Activated naive CD8-positive, alpha-beta T cell treated with anti-CD3 and anti-CD28 coated beads for 36 hours (primary cell): ENCODE results near the gene MVD. TPM values are rescaled to one million over a fixed set of nuclear protein-coding genes. Genes with fewer than 3 reads are reported as not detected.

Source experiments
- DNase-seq: peaks from one replicate; pipeline ENCODE4 v3.0.0; 2021
- H3K27ac Mint-ChIP-seq: one replicate; pipeline ENCODE4 v1.8.0; 2022; ENCODE audit warnings: mild to moderate bottlenecking, moderate library complexity, mixed read lengths
- H3K27me3 Mint-ChIP-seq: one replicate; pipeline ENCODE4 v1.8.0; 2022; ENCODE audit warnings: mild to moderate bottlenecking, mixed read lengths
- H3K36me3 Mint-ChIP-seq: one replicate; pipeline ENCODE4 v1.8.0; 2021; ENCODE audit warnings: mild to moderate bottlenecking, mixed read lengths
- H3K4me1 Mint-ChIP-seq: one replicate; pipeline ENCODE4 v1.8.0; 2021; ENCODE audit warnings: mixed read lengths
- H3K4me3 Mint-ChIP-seq: one replicate; pipeline ENCODE4 v1.8.0; 2022; ENCODE audit warnings: mild to moderate bottlenecking, moderate library complexity, mixed read lengths
- H3K9me3 Mint-ChIP-seq: one replicate; pipeline ENCODE4 v1.8.0; 2022; ENCODE audit warnings: mixed read lengths
- total RNA-seq, 2 experiments: library from RNA; stranded (reverse); gene quantifications; one replicate each; pipeline ENCODE4 v1.2.3, GENCODE V29; 2021

MVD gene
- total RNA-seq, 2 experiments from 2014 or later = 53.3 to 56.6 TPM

DNA sequence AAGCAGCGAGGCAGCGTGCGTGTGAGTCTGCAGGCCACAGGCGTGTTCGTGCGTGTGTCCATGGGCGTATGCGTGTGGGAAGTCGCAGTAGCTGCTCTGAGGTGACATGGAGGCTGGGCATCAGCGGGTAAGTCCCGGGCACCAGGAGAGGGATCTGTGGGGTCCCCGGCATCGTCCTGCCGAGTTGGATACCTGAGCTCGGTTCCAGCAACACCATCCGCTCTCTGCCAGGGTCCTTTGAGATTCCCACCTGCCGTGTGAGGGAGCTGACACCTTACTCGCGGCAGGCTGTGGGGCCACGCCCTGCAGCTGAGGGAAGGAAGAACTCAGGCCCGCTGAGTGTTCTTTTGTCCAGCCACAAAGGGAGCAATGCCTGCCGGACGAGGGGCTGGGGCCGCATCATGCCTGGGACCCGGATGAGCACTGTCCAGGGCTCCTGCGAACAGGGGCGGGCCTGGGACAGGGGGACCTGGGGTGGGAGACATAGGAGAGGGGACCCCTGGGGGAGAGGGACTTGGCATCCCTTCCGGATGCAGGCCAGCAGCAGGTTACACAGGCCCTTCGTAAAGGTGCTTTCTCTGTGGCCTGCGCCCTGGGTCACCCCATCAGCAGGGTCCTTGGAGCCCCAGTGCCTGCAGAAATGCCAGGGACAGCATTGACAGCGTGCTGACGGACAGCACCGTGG lies 28.4 kb upstream of the MVD start:
- peaks cover 27% of the 10 kb centered on the region for H3K4me1 Mint-ChIP-seq
- no peak for DNase-seq
- H3K9me3 Mint-ChIP-seq = no peaks in the 10 kb centered on the region
- H3K36me3 Mint-ChIP-seq = no peaks in the 10 kb centered on the region
- no peak overlapping the region for H3K4me3 Mint-ChIP-seq
- no peak overlapping the region for H3K27ac Mint-ChIP-seq
- no peaks in the 10 kb centered on the region for H3K27me3 Mint-ChIP-seq

DNA sequence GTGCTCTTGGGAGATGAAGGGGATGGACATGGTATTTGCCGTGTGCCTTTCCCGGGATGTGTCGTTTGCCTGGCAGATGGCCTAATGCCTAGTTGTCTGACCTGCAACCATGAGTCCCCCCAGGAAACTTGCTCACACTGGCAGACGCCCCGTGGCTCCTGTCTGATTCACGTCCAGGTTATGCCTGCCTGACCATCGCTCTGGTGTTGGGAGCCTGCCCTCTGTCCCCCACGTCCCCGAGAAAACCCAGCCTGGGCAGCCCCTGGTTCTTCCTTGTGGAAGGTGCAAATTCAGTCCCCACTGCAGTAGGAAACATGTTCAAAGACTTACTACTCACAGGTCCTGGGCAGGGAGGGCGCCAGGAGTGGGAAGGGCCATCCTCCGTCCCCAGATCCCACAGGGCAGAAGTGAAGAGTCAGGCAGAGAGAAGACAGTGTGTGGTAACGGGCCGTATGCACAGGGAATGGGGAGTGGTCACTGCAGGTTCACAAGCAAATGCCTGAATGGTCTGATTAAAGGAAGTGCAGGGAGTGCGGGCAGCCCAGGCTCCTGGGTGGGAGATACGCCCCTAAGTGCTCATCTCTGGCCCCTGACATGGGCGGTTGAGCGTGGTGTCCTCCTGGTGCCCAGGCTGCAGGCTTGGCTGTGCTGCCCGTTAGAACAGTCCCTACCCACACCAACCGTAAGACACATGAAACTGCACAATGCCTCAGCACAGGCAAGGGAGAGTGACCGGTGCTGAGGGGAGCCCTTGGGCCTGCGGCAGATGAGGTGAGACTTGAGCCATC lies 27.6 kb upstream of the MVD start:
- Mint-ChIP-seq H3K36me3 (no peaks in the 10 kb centered on the region), H3K27ac (no peak overlapping the region), H3K4me1 (peaks cover 27% of the 10 kb centered on the region), H3K27me3 (no peaks in the 10 kb centered on the region), H3K4me3 (no peak overlapping the region), H3K9me3 (no peaks in the 10 kb centered on the region)
- no peak for DNase-seq

DNA sequence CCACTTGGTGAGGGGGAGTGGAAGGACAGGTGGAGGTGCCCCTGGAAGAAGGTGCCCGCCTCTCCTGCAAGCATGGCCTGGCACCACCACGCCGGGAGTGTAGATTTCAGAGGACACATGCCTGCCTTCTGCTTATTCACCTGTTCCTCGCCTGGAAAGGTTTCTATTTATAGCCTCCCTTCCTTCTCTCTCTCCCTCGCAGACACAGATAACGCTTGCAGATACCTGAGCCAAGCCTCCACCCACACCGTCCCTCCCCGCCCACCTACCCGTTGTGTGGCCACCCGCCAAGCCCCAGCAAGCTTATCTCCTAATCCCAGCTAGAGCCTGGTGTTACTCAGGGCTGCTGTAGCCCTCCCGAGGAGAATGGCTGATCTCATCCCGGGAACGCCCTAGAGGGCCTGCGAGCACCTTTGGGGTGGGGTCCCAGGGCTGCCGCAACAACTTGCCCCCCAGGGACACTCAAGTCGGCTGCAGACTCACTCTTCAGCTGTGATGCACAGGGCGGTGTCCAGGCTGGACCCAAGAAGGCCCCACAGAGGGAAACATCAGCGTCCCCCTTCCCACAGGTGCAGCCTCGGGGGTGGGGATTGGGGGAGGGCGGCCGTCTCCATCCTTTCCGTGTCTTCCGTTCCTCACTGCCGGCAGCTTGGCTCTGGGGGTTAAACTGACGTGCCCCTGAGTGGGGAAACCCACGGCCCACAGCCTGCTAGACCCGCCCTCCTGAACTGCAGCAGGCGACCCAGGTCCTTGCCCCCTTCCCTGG lies 25.3 kb upstream of the MVD start:
- Mint-ChIP-seq H3K4me3 (no peak overlapping the region), H3K36me3 (no peaks in the 10 kb centered on the region), H3K27me3 (no peaks in the 10 kb centered on the region), H3K27ac (no peak overlapping the region), H3K4me1 (peaks cover 39% of the 10 kb centered on the region), H3K9me3 (no peaks in the 10 kb centered on the region)
- DNase-seq = no peak

DNA sequence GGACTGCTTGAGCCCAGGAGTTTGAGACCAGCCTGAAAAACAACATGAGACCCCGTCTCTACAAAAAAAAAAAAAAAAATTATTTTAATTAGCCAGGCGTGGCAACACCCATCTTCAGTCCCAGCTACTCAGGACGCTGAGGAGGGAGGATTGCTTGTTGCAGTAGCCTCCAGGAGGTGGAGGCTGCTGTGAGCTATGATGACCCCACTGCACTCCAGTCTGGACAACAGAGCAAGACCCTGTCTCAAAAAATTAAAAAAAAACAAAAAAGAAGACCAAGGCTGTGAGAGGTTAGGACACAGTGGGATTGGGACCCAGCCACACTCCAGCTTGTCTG lies 24.8 kb upstream of the MVD start:
- Mint-ChIP-seq H3K27me3 (no peaks in the 10 kb centered on the region), H3K36me3 (no peaks in the 10 kb centered on the region), H3K4me1 (peaks cover 36% of the 10 kb centered on the region), H3K4me3 (no peak overlapping the region), H3K27ac (no peak overlapping the region), H3K9me3 (no peaks in the 10 kb centered on the region)
- no peak for DNase-seq

DNA sequence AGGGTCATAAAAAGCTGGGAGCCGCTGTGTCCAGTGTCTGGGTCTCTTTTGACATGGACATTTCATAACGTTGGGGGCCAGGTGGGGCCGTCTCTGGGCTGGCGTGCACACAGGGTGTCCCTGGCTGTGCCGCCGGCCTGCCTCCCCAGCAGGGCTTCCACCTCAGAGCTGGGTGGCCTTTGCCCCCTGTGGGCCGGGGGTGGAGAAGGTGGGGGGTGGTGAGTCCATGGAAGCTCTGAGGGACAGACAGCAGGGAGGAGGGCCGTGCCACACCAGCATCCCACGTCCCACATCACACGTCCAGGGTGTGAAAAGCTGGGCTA lies 24.3 kb upstream of the MVD start:
- Mint-ChIP-seq H3K4me1 (peaks cover 35% of the 10 kb centered on the region), H3K27ac (no peak overlapping the region), H3K36me3 (no peaks in the 10 kb centered on the region), H3K4me3 (no peak overlapping the region), H3K9me3 (no peaks in the 10 kb centered on the region), H3K27me3 (no peaks in the 10 kb centered on the region)
- no peak for DNase-seq

DNA sequence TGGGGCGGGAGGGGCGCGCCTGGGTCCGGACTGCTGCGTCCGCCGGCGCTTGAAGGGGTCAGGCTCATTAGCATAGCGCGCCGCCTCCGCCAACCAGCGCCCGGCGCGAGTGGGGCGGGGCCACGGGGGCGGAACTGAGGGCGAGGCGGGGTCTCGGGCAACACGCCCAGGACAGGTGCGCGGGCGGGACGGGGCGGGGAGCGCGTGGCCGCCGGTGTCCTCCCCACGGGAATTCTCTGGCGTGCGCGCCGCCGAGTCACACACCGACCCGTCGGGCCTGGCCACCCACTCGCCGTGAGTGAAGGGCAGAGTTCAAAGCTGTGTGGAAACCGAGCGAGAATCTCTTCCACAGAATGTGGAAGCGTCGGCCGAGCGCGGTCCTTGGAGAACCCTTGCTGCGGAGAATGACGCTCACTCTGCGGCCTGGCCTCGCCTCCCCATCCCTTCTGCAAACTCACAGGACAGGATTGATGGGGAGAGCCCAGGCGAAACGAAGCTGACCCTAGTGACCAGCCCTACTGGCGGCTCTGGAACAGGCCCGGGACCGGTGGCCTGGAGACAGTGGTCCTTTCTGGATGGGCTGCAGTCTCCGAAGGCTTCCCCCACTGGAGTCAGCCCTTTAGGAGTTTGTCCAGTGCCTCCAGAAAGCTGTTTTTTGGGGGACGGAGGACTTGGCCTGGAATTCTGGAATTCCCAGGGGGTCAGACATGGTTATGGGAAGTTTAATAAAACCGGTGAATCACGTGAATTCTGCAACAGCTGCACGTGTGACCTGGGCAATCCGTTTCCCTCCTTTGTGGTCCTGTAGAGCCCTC lies 23.8 kb upstream of the MVD start, which contains the start of gene SNAI3:
Gene SNAI3 (minus strand): TSS at position 69 of the 815 bp plus-strand sequence. CDS start 101 bp downstream, outside the sequence.
- H3K4me1 Mint-ChIP-seq = peaks cover 36% of the 10 kb centered on the region
- H3K36me3 Mint-ChIP-seq = no peaks in the 10 kb centered on the region
- H3K27me3 Mint-ChIP-seq = no peaks in the 10 kb centered on the region
- DNase-seq = peak; percentile 91
- H3K4me3 Mint-ChIP-seq = peak within 1 kb of the TSS; percentile 76
- no peaks in the 10 kb centered on the region for H3K9me3 Mint-ChIP-seq
- no peak within 1 kb of the TSS for H3K27ac Mint-ChIP-seq

DNA sequence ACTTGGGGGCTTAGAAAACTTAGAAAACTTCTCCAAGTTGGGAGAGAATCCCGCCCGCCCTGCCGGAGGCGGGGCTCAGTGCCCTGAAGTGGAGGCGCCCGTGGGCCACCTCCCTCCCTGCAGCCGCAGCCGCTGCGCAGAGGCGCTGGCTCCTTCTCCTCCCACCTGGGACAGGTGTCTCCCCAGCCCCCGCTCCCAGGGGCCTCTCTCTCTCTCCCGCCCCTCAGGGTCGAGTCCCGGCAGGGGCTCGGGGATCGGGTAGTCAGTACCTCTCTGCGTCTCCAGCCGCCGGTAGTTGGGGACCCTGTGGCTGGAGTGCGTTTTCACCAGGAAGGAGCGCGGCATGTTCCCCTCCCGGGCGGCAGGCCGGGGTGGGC lies 23.2 kb upstream of the MVD start:
- Mint-ChIP-seq H3K27ac (no peak overlapping the region), H3K4me3 (peak overlapping the region; percentile 76), H3K9me3 (no peaks in the 10 kb centered on the region), H3K27me3 (no peaks in the 10 kb centered on the region), H3K4me1 (peaks cover 38% of the 10 kb centered on the region), H3K36me3 (no peaks in the 10 kb centered on the region)
- peak; percentile 51 for DNase-seq

DNA sequence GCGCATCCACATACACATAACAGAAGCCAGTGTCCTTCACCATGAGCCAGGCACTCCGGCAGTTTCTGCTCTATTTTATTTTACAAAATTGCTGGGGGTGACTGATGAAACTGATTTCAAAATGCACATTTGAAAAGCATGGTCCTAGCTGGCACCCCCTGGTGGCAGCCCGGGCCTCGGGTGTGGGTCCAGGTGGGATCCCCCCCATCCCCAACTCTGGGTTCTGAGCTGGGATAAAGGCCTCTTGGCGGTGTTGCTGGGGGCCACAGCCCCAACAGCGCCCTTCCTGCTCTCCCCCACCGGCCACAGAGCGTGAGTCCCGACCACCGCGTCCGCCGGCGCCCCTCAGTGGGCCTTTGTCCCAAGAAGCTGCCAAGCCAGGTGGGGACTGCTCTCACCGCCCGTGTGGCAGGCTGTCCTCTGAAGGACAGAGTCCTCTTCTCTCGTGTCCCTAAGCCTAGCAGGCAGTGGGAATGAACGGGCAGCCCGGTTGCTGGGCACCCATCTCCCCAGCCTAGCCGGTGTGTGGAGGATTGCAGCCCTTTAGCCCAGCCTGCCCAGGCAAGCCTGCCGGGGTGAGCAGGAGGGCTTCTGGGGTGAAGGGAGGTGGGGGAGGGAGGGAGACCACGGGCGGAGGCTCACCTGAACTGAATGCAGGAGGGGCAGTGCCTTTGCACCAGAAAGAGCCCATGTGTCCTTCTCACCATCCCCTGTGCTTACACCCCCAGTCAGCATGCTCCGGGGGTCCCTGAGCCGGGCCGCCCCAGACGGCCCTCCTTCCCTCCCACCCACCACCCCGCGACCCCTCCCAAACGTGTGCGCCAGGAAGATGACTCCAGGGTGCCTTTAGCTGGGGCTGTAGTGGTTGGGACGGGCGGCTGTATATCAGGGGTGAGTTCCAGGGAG lies 22.5 kb upstream of the MVD start:
- Mint-ChIP-seq H3K9me3 (no peaks in the 10 kb centered on the region), H3K36me3 (no peaks in the 10 kb centered on the region), H3K27me3 (no peaks in the 10 kb centered on the region), H3K4me3 (peak overlapping the region; percentile 76), H3K27ac (no peak overlapping the region), H3K4me1 (peaks cover 37% of the 10 kb centered on the region)
- peak; percentile 72 for DNase-seq

DNA sequence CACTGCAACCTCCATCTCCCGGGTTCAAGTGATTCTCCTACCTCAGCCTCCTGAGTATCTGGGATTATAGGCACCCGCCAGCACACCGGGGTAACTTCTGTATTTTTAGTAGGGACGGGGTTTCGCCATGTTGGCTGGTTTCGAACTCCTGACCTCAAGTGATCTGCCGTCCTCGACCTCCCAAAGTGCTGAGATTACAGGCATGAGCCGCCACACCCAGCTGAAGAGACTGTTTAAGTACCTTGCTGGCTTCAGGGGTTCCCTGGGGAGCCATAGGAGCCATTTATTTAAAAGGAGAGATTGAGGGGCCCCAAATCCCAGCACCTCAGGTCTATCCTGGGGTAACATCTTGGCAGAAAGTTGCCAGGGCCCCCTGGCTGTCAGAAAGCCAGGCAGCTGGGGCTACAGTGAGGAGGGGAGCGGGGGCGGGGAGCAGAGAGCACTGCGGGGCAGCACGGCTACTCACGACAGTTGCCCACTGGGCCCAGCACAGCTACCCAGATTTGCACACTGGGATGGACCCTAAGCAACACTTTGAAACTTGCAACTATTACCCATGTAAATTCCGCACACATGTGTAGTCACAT lies 21.8 kb upstream of the MVD start:
- Mint-ChIP-seq H3K27me3 (no peaks in the 10 kb centered on the region), H3K4me3 (peak overlapping the region; percentile 76), H3K36me3 (no peaks in the 10 kb centered on the region), H3K27ac (no peak overlapping the region), H3K9me3 (no peaks in the 10 kb centered on the region), H3K4me1 (peaks cover 37% of the 10 kb centered on the region)
- no peak for DNase-seq

DNA sequence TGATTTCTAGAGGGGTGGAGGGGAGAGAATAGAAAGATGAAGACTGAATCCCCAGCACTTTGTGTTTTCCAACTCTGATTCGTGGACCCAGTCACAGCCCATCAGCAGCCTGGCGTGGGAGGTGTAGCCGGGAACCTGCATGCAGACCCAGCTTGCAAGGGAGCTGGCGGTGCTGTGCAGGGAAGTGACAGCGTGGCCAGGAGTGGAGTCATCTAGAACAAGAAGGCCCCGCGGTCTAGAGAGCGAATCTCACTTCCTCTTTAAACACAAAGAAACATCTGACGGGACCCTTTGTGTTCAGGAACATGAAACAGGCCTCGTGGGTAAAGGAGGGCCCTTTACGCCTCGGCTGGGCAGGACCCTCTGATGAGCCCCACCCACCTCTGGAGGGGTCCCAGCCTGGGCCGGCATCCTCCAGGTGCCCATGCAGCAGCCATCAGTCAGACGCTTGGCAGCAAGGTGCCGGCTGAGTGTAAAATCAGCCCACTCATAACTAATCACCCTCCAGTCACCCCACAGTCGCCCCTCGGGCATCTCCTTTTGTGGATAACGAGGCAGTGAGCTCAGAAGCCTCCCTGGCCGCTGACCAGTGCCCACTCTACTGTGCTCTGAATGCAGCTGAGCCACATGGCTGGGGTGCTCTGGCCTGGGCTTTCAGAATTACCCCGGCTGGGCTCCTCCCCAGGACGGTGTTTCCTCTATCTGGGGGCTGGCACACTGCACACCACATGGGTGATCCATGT lies 19.0 kb upstream of the MVD start:
- Mint-ChIP-seq H3K27ac (peak overlapping the region; percentile 94), H3K27me3 (no peaks in the 10 kb centered on the region), H3K4me1 (peaks cover 33% of the 10 kb centered on the region), H3K4me3 (peak overlapping the region; percentile 62), H3K9me3 (no peaks in the 10 kb centered on the region), H3K36me3 (no peaks in the 10 kb centered on the region)
- DNase-seq = peak; percentile 75

DNA sequence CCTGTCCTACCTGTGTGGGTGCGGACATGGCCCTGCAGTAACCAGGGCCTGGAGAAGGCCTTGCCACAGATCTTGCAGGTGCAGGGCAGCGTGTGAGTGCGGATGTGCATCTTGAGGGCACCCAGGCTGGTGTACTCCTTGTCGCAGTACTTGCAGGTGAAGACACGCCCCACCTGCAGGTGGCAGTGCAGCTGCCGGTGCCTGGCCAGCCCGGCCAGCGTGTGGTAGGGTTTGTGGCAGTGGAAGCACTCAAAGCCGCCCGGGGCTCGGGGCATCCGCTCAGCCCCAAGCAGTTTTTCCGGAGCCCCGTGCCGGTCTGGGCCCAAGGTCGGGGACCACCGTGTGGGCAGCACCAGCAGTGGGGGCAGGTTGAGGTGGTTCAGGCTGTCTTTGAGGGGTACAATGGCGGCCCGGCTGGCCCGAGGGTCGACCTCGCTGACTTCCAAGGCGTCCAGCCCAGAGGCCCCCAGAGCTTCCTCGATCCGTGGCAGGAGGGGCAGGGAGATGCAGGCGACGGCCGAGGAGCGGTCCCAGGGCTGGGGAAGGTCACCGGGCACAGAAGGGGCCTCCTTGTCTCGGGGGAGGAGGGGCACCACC lies 18.3 kb upstream of the MVD start:
- Mint-ChIP-seq H3K27me3 (no peaks in the 10 kb centered on the region), H3K4me1 (peaks cover 33% of the 10 kb centered on the region), H3K27ac (peak overlapping the region; percentile 94), H3K36me3 (no peaks in the 10 kb centered on the region), H3K9me3 (no peaks in the 10 kb centered on the region), H3K4me3 (peak overlapping the region; percentile 62)
- DNase-seq = peak; percentile 69

DNA sequence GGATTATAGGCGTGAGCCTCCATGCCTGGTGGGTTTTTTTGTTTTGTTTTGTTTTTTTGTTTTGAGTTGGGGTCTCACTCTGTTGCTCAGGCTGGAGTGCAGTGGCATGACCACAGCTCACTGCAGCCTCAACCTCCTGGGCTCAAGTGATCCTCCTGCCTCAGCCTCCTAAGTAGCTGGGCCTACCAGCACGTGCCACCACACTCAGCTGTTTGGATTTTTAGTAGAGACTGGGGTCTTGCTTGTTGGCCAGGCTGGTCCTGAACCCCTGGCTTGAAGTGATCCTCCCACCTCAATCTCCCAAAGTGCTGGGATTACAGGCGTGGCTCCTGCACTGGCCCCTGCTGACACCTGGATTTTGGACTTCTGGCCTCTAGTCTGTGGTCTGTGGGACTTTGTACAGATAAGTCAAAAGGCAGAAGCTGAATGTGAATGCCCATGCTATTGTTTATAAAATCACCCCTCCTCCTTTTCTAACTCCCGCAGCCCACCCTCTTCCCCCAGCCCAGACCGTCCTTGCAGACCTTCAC lies 17.7 kb upstream of the MVD start:
- H3K9me3 Mint-ChIP-seq = no peaks in the 10 kb centered on the region
- peaks cover 33% of the 10 kb centered on the region for H3K4me1 Mint-ChIP-seq
- DNase-seq = no peak
- H3K4me3 Mint-ChIP-seq = peak overlapping the region; percentile 40
- H3K27me3 Mint-ChIP-seq = no peaks in the 10 kb centered on the region
- H3K27ac Mint-ChIP-seq = no peak overlapping the region
- H3K36me3 Mint-ChIP-seq = no peaks in the 10 kb centered on the region
